ENCODE results near the gene TDRD1. TPM values are rescaled to one million over a fixed set of nuclear protein-coding genes. Genes with fewer than 3 reads are reported as not detected.

TDRD1 gene
- total and polyA plus RNA-seq, 4 donors = 0.01 to 0.17 (median 0.07) TPM

DNA sequence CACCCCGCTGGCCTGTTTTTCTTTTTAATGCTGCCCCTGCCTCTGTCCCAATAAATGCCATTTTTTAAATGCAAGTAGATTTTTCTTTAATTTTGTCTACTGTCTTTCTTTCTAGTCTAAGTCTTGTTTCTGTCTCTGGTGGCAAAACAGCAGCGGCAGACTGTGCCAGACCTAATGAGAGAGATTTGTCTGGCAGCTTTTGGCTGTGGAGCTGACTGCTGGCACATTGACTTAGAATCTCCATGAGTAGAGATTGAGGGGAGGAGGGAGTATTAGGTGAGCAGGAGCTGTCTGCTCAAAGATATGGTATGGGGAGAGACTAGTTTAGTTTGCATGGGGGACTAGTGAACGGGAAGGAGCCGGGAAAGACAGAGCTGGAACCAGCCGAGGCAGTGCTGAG is 72.9 kb downstream of the TDRD1 start:
- no peak for DNase-seq (ENCODE audit: low spot score)
- H3K36me3 ChIP-seq (ENCODE audit: control insufficient read depth in 4 of 4, insufficient read depth in 3 of 4, low read depth in 1 of 4, low read length in 3 of 4) = no peaks in the 10 kb centered on the region
- H3K9ac ChIP-seq (ENCODE audit: low read depth in 1 of 2, low read length in 2 of 2) = no peak overlapping the region
- no peak overlapping the region for H3K27ac ChIP-seq (ENCODE audit: low read depth in 1 of 2, low read length in 2 of 2)
- 94% methylated on average over 5 of the region's 5 CpGs for WGBS
- no peaks in the 10 kb centered on the region for H3K4me1 ChIP-seq (ENCODE audit: control insufficient read depth in 4 of 4, insufficient read depth in 4 of 4, low read length in 3 of 4)
- TF ChIP-seq RAD21 (IDR thresholded peaks at IDR 0.05) (no peak), RXRA (IDR thresholded peaks at IDR 0.05) (no peak), SP1 (IDR thresholded peaks at IDR 0.05) (no peak), NR2F2 (IDR thresholded peaks at IDR 0.05) (no peak), GABPA (IDR thresholded peaks at IDR 0.05 in 1 of 2, conservative IDR thresholded peaks at IDR 0.05 in 1 of 2) (no peak), JUND (IDR thresholded peaks at IDR 0.05) (no peak), TAF1 (conservative IDR thresholded peaks at IDR 0.05) (no peak), FOXA1 (IDR thresholded peaks at IDR 0.05) (no peak), HNF4G (IDR thresholded peaks at IDR 0.05) (no peak), YY1 (IDR thresholded peaks at IDR 0.05) (no peak), HNF4A (conservative IDR thresholded peaks at IDR 0.05) (no peak), EGR1 (IDR thresholded peaks at IDR 0.05; ENCODE audit: low read depth in 2 of 2) (no peak), FOXA2 (IDR thresholded peaks at IDR 0.05) (no peak)
- TF ChIP-seq, protein P1, sequence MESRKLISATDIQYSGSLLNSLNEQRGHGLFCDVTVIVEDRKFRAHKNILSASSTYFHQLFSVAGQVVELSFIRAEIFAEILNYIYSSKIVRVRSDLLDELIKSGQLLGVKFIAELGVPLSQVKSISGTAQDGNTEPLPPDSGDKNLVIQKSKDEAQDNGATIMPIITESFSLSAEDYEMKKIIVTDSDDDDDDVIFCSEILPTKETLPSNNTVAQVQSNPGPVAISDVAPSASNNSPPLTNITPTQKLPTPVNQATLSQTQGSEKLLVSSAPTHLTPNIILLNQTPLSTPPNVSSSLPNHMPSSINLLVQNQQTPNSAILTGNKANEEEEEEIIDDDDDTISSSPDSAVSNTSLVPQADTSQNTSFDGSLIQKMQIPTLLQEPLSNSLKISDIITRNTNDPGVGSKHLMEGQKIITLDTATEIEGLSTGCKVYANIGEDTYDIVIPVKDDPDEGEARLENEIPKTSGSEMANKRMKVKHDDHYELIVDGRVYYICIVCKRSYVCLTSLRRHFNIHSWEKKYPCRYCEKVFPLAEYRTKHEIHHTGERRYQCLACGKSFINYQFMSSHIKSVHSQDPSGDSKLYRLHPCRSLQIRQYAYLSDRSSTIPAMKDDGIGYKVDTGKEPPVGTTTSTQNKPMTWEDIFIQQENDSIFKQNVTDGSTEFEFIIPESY (IDR thresholded peaks at IDR 0.05) = no peak
- TF ChIP-seq, protein P2, sequence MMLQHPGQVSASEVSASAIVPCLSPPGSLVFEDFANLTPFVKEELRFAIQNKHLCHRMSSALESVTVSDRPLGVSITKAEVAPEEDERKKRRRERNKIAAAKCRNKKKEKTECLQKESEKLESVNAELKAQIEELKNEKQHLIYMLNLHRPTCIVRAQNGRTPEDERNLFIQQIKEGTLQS (IDR thresholded peaks at IDR 0.05) = no peak
- TF ChIP-seq, protein P3, sequence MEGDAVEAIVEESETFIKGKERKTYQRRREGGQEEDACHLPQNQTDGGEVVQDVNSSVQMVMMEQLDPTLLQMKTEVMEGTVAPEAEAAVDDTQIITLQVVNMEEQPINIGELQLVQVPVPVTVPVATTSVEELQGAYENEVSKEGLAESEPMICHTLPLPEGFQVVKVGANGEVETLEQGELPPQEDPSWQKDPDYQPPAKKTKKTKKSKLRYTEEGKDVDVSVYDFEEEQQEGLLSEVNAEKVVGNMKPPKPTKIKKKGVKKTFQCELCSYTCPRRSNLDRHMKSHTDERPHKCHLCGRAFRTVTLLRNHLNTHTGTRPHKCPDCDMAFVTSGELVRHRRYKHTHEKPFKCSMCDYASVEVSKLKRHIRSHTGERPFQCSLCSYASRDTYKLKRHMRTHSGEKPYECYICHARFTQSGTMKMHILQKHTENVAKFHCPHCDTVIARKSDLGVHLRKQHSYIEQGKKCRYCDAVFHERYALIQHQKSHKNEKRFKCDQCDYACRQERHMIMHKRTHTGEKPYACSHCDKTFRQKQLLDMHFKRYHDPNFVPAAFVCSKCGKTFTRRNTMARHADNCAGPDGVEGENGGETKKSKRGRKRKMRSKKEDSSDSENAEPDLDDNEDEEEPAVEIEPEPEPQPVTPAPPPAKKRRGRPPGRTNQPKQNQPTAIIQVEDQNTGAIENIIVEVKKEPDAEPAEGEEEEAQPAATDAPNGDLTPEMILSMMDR (IDR thresholded peaks at IDR 0.05; ENCODE audit: low read depth, low read length, missing input control) = no peak
- TF ChIP-seq, protein P4, sequence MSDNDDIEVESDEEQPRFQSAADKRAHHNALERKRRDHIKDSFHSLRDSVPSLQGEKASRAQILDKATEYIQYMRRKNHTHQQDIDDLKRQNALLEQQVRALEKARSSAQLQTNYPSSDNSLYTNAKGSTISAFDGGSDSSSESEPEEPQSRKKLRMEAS (IDR thresholded peaks at IDR 0.05) = no peak
- TF ChIP-seq, protein P5, sequence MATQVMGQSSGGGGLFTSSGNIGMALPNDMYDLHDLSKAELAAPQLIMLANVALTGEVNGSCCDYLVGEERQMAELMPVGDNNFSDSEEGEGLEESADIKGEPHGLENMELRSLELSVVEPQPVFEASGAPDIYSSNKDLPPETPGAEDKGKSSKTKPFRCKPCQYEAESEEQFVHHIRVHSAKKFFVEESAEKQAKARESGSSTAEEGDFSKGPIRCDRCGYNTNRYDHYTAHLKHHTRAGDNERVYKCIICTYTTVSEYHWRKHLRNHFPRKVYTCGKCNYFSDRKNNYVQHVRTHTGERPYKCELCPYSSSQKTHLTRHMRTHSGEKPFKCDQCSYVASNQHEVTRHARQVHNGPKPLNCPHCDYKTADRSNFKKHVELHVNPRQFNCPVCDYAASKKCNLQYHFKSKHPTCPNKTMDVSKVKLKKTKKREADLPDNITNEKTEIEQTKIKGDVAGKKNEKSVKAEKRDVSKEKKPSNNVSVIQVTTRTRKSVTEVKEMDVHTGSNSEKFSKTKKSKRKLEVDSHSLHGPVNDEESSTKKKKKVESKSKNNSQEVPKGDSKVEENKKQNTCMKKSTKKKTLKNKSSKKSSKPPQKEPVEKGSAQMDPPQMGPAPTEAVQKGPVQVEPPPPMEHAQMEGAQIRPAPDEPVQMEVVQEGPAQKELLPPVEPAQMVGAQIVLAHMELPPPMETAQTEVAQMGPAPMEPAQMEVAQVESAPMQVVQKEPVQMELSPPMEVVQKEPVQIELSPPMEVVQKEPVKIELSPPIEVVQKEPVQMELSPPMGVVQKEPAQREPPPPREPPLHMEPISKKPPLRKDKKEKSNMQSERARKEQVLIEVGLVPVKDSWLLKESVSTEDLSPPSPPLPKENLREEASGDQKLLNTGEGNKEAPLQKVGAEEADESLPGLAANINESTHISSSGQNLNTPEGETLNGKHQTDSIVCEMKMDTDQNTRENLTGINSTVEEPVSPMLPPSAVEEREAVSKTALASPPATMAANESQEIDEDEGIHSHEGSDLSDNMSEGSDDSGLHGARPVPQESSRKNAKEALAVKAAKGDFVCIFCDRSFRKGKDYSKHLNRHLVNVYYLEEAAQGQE (IDR thresholded peaks at IDR 0.05) = no peak
- H3K27me3 ChIP-seq (ENCODE audit: control insufficient read depth in 4 of 4, insufficient read depth in 4 of 4, low read length in 3 of 4) = no peaks in the 10 kb centered on the region
- H3K4me3 ChIP-seq (ENCODE audit: low read depth in 1 of 3, low read length in 3 of 3) = no peak overlapping the region
- H3K9me3 ChIP-seq (ENCODE audit: control insufficient read depth in 4 of 4, low read length in 3 of 4) = no peaks in the 10 kb centered on the region
